Psoas muscle (tissue), 7 donors: Measurements from ENCODE around the gene PLGLB2. TPM values are rescaled to one million over a fixed set of nuclear protein-coding genes. Genes with fewer than 3 reads are reported as not detected.

Experiments
- polyA plus RNA-seq, 3 donors: library from polyadenylated mRNA; stranded (reverse); fragments of 200-250 nt; gene quantifications; one replicate each; pipeline ENCODE4 v1.2.3, GENCODE V29; 2013
- total RNA-seq, 4 donors: library from RNA; stranded (reverse); fragmentation: NEBNext Ultra II Directional in 2 of 4; extraction: Animal tissue kit (Norgen Biotek cat#: 25700) in 2 of 4; gene quantifications; one replicate each; pipeline versions ENCODE4 v1.2.1 to v1.2.4, GENCODE V29; 2021 to 2023
- donor health status: healthy with polysubstance abuse.
- donor health status: DM: no; HTN: no; CAD: no; lungs with moderate emphysema.
- donor health status: Bipolar disorder and iron deficiency.
- donor health status: healthy.
- donor health status: DM: no; HTN: no; CAD: no.
- donor health status: DM: no; HTN: no; CAD: no.
- donor health status: DM: yes; HTN: yes; CAD: no.

The PLGLB2 gene
- total and polyA plus RNA-seq, 7 donors, result 0.12 to 1.3 (median 0.67) TPM; not detected in 2

Other genes with a start within 250 kb of the PLGLB2 start
- gene RGPD2, start 77.7 kb downstream of the PLGLB2 start, total RNA-seq, result 1 to 10 TPM in 3 of 4 donors, not detected in 1; 1.2 to 4.1 (median 2.0) TPM
- gene RGPD2, start 77.7 kb downstream of the PLGLB2 start, polyA plus RNA-seq, result under 1 TPM; 0.23 to 0.76 (median 0.40) TPM